Stimulated activated CD4-positive, alpha-beta T cell treated with anti-CD3 and anti-CD28 coated beads, Interleukin-4, amount 100 ng/mL, for 1 hour (primary cell): ENCODE measurements around the gene DCAF7.

Source experiments
- DNase-seq: peaks from one replicate; pipeline ENCODE4 v3.0.0-alpha.2; 2020

The DCAF7 gene

DNA sequence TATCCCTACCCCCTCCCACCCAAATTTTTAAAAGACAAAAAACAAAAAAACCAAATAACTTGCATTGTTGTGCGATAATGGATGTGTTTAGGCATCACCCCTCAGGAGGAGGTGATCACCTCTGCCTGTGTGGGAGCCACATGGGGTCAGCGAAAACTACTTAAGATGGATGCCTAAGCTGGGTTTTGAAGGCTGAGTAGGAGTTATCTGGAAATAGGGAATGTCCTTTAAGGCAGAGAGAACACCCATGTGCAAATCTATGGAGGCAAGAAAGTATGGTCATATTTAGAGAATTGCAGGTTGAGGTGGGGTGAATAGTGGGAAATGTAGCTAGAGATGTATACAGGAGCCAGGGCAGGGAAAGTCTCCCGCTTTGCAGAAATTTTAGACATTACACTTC is 44.9 kb downstream of the DCAF7 start:
- DNase-seq = no peak

DNA sequence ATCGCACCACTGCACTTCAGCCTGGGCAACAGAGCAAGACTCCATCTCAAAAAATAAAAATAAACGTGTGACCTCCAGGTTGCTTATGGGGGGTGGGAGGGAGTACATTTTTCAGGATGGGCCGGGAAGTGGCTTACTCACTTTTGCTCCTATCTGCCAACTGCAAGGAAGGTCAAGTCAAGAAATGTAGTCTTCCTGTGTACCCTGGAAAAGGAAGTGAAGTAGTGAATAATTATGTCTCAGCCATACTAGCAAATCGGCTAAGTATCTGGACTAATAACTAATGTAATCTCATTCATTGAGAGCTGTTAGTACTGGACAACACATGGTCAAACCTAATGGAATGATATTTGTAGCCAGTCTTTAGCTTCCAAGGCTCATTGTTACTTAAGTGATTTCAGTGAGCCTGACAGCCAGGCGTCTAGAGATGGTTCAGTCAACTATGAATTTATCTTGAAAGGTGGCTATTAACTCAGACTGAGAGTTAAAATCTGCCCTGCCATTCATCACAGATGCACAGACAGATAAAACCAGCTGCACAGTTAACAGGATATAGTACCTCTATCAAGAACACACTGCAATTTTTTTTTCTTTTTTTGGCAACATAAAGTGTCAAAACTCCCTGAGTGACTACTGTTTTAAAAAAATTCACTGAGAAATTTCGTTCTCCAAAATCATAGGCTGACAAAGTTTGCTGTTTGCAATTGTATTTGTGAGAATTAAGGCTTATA is 46.7 kb downstream of the DCAF7 start:
- no peak for DNase-seq

DNA sequence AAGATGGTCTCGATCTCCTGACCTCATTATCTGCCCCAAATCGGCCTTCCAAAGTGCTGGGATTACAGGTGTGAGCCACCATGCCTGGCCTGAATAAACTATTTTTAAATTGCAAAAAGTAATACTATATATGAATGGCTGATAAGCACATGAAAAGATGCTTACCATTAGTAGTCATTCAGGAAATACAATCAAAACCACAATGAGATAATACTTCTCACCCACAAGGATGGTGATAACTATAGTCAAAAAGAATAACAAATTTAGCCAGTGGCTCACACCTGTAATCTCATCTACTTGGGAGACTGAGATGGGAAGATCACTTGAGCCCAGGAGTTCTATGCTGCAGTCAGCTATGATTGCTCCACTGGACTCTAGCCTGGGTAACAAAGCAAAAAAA is 48.0 kb downstream of the DCAF7 start:
- no peak for DNase-seq

DNA sequence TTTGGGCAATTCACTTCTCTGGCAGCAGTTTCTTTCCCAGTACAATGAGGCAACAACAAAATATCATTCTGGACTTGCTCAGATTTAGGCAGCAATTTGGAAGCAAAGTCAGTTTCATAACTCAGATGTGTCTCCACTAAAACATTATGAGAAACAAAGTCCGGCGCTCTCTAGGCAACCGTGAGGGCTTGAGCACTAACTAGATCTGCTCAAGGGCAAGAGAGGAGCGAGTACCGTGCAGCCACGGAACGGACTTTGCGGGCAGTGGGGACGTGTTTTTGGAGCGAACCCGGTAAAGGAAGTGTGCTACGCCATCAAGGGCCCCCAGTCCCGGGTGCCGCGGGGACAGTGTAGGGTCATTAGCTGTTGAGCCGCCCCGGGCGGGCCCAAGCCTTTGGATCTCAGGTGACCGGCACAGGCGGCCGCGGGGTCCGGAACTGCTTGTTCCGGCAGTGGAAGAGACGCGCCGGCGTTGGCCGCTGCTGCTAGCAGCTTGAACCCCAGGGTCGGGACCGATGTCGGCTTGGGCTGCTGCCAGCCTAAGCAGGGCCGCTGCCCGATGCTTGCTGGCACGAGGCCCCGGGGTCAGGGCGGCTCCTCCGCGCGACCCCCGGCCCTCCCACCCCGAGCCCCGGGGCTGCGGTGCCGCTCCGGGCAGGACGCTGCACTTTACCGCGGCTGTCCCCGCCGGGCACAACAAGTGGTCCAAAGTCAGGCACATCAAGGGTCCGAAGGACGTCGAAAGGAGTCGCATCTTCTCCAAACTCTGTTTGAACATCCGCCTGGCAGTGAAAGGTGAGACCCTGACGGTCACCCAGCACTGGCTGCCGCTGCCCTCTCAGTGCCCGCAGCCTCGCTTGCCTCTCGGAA is 50.5 kb downstream of the DCAF7 start, which contains the start of gene TACO1:
Gene TACO1 (plus strand): TSS at position 327 of the 870 bp plus-strand sequence. CDS start 189 bp downstream, at position 516.
- peak; percentile 80 for DNase-seq

DNA sequence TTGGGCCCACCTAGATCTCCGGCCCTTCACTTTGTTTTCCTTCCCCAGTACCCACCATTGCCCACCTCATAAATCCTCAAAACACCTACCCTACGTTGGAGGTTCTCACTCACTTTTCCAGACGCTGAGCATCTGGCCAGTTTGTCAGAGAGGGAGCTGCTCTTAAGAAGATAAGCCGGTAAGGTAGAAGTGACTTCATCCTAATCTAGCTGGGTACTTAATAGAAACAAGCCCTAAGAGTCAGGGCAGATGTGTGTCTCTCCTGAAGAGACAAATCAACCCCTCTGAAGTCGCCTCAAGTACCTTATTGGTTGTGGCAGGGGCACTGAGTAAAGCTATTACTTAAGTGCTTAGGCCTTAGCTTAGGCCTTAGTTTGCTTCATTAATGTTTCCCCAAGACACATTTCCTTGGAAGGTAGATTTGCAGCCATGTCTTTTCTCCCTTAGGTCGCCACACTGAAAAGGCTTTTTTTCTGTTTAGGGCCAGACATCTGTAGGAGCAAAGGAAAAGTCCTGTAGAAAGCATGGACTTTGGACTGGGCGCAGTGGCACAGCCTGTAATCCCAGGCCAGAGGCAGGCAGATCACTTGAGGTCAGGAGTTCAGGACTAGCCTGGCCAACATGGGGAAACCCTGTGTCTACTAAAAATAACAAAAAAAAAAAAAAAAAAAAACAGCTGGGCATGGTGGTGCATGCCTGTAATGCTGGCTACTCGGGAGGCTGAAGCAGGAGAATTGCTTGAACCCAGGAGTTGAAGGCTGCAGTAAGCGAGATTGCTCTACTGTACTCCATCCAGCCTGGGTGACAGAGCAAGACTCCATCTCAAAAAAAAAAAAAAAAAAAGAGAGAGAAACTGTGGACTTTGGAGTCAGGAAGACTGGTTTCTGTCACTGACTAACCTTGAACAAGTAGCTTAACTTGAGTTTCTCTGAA is 51.4 kb downstream of the DCAF7 start:
- no peak for DNase-seq

DNA sequence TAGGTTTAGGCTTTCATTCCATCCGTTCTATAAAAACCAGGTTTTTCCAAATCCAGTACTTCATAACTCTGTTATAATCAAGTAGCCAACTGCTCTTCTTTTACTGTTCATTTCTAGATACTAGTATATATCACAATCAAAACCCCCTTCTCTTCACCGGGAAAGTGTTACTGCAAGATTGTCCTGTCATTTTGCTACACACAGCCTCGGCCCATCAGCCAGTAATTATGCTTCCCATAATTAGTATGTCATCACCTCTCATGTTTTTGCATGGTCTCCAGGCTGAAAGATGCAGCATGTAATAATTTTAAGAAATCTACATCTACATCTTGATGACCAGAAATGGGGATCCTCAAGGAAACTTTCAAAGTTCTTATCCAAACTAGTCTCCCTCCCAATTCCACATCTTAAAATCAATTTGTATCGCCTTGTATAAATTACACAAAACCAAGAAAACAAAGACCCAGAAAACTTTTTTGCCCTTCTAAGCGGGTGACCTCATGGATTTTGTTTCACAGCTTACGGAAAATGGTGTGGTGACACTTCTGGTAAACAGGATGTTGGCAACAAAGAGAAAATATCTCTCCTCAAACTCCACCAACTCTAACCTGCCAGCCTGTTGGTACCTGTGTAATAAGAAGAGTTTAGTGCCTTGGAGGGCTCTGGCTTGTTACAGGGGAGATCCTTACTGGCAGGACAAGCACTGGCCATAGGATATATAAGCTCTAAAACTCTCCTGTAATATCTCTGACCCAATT is 59.7 kb downstream of the DCAF7 start:
- no peak for DNase-seq

DNA sequence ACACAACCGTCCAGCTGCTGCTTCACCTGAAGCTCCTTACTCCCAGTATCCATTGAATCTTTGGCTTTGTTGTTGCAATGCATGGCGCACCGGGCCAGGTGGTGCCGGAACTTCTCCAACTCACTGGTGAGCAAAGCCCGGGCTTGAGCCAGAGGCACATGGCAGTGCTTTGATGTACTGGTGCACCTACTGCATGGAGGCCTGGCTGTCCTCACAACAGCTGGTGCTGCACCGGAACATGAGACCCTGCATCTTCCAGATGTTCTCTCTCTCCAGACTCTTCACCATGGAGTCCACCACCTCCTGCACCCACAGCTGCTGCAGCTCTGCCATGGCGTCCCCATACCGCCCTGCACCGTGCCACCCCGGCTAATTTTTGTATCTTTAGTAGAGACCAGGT is 60.6 kb downstream of the DCAF7 start:
- no peak for DNase-seq

DNA sequence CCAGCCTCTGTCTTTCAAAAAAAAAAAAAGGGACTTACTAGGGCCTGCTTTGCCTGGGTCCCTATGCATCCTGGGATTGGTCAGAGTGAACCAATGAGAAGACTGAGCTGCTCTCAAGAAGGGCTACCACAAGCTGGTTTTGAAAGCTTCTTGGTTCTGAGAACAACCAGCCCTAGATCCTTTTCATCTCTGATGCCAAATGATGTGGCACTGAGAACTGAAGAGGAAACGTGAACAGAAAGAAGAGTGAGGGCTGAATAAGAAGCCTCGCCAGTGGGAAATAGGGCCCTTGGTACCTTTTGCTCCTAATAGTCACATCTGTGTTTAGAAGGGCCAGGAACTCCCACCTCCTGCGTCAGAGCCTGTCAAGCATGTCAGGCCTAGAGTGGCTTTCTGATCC is 61.1 kb downstream of the DCAF7 start:
- no peak for DNase-seq

DNA sequence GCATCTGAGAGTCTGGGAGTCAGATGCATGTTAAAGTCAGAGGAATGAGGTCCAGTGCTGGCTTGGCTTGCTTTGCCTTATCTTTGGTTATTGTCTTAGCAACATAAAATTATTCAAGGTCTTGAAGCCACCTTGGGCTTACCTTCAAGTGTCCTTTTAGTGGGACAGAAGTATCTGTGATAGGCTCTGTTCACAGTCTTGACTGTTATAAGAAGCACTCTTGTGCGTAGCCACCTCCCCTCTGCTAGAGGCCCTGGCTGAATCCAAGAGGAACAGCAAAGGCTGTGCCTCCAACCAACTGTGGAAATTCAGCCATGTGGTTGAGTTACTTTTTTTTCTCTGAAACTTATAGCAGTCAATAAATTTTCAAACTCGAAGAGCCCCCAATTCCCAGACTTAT is 63.4 kb downstream of the DCAF7 start:
- no peak for DNase-seq

DNA sequence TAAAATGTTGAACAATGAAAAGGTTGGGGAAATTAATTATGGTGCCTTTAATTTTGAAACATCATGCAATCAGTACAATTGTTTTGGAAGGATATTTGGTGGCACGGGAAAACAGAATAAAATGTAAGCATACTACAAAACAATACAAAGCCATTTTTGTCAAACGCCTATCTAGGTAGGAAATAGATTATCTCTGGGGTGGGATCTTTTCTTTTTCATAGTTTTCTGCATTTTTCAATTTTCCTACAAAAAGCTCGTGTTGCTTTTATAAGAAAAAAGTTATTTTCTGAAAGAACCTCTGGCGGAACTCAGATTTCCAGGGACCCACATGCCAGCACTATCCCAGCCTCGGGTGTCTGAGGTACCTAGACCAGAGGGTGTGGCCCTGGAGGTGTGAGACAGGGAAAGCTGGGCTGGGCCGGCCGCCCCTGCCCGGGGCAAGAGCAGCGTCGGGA is 71.0 kb downstream of the DCAF7 start:
- DNase-seq = no peak

DNA sequence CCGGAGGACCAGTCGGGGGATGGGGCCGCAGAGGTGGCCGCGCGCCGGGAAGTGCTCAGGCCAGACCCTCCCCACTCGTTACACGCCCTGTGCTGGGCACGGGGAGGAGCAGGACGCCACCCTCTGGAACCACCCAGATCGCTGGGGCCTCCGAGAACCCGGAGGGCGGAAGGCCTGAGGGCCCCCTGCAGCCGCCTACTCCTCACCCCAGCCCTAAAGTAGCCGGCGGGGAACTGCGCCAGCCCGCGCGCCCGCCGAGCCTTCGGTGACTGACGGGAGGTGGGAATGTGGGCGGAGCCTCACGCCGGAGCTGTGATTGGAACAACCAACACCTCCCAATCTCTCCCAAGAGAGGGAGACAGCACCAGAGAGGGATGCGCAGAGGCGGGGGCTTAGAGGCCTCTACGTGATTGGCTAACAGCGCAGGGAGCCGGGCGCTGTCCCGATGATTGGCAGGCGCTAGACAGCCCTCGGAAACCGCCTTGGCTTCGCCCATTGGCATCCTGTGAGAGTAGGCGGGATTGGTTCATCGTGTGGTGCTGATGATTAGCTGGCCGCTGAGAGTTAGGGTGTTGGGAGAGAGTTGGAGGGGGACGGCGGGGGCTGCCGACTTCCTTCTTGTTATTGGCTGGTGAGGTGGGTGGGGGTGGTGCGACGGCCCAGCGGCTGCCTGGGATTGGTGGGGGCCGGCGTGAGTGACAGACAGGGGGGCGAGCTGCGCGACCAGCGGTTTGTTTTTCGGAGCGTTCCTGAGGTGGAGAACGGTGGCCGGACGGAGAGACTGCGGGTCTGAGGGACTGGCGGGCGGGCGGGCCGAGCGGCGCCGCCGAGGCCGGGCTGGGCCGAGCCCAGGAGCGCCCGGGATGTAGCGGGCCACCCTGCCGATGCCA is 71.7 kb downstream of the DCAF7 start, which contains the start of gene MAP3K3:
Gene MAP3K3 (plus strand): TSS at position 734 of the 890 bp plus-strand sequence. CDS start 343 bp downstream, outside the sequence.
- DNase-seq = peak; percentile 92

DNA sequence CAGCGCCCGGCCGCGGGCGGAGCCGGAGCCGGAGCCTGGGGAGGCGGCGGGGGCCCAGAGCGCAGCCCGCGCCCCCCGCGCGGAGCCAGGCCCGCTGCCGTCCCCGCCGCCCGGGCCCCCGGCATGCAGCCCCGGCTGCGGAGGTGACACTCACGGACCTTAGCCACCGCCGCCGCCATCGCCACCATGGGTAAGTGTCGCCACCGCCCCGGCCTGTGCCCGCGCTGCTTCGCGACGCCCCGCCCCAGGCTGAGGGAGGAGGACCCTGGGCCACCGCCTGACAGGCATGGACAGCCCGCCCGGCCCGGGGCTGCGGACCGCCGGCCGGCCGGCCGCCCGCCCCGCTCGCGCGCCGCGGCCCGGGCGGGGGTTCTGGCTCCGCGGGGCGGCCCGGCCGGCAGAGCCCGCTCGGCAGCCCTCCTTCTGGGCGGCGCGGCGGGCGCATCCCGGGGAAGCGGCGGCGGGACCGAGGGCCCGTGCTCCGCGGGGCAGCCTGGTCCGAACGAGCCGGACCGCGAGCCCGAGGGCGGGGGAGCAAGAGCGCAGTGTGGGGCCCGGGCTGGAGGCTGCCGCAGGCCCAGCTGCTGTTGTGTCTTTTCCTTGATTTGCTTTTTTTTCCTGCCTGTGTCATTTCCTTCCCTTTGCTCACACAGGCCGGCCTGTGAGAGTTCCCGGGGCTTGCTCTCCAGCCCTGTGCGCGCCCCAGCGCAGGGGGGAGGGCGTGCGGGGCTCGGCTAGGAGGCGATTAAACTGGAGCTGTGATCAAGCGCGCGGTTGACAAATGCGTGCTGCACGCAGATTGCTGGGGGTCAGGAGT is 72.5 kb downstream of the DCAF7 start:
- peak; percentile 70 for DNase-seq

DNA sequence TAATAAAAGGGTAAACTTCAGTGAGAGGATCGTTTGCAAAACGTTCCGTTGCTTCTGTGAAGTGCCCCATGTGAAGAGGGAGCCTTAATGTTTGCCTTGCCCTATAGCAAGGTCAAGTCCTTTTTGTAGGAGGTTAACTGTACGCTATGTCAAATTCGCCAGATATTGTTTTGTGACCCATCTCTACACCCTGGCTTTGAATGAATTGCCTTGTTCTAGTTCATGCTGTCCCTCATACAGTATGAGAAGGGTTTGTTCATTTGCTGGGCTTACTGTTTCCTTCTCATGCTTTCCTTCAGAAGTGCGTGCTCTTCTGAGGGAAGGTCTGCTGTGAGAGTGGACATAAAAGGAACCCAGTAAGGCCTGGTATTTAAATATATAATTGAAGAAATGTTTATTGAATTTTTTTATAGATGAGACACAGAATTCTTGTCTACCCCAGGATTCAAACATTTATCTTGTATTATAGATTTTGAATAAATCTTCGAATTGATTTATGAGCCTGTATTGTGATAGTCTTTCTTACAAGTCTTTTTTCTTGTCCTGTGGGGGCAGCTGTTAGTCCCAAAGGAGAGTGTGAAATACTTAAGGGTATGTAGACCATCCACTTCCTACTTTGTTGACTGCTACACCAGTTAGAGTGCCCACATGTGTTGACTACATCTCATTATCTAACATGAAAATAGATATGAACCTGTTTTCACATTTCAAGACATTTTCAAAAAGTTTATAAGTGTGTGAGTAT is 73.7 kb downstream of the DCAF7 start:
- no peak for DNase-seq

DNA sequence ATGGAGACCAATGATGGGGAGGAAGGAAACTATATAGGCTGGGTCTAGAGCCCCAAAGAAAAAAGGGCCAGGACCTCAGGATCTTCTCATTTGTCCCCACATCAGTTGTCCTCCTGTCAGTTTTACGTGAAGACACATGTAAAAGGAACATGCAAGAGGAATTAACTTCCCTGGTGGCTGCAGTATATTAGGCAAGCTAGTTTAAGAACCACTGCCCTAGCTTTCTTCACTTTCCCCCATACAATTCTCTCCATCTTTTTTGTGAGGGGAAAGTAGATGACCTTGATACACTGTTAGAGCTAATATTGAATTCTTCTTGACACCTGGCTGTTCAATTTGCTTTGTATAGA is 74.2 kb downstream of the DCAF7 start:
- DNase-seq = no peak

DNA sequence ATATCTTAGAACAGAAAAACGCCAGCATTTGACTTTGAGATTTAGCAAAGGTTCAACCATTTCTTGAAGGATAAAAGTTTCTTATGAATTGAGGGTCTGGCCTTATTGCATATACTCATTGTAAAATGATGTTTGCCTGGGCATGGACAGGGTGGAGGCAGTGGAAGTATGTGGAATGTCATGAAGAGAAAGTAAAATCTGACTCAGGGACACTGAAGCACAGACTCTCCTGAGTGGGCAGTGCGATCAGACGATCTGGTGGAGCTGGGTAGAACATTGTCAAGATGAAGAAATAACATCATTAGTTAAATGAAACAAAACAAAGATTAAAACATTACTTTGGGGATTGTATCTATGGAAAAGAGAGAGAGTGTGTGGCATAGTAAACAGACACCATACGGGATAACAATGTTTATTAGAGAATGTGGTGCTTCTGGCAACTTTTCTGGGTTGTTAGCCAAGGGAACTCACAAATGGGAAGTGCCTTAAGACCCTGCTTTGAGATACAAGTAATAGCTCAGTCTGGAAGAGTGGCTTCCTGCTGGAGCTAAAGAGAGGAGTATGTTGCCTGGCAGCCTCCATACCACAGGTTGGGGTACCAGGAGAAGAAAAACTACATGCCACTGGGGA is 76.4 kb downstream of the DCAF7 start:
- DNase-seq = no peak

DNA sequence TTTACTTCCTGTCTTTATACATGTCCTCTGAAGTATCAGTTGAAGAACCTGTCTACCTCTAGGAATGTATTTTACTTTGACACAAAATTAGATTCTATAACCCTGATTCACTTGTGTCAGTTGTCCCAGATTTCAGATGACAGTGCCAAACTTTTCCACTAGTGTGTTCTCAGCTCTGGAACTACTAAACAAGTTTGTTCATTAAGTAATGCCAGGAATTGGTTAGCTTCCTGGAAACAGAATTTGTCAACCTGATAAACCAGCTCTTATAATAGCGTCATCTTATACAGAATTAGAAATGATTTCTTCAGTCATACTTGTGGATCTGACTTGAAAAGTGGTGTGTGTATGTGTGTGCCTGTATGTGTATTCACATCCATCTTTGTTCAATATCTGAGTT is 79.3 kb downstream of the DCAF7 start:
- DNase-seq = no peak

DNA sequence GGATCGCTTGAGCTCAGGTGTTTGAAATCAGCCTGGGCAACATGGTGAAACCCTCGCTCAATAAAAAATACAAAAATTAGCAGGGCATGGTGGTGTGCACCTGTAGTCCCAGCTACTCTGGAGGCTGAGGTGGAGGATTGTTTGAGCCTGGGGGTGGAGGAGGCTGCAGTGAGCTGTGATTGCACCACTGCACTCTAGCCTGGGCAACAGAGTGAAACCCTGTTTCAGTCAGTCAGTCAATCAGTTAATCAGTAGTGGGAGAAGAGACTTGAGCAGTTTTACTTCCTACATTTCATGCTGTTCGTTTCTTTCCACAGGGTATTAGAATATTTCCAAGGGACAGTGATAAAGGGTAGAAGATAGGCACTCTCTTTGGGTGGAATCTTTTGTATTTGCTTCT is 80.8 kb downstream of the DCAF7 start:
- no peak for DNase-seq

DNA sequence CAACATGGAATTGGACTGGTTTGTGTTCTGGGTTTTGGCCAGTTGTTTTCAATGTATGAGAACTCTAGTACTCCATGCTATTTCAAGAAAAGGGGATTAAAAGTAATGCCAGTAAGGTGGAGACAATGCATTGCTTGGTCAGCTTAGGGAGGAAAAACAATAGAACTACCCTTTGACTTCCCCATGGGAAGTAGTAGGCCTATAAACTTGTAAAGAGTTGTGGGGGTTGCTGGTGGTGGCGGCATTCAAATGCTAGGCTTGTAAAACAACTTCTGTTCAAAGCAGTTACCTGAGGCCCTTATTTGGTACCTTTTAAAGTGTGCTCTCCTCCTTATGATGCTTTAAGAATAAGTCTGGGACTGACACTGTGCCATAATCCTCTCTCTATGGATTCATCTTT is 81.3 kb downstream of the DCAF7 start:
- no peak for DNase-seq

DNA sequence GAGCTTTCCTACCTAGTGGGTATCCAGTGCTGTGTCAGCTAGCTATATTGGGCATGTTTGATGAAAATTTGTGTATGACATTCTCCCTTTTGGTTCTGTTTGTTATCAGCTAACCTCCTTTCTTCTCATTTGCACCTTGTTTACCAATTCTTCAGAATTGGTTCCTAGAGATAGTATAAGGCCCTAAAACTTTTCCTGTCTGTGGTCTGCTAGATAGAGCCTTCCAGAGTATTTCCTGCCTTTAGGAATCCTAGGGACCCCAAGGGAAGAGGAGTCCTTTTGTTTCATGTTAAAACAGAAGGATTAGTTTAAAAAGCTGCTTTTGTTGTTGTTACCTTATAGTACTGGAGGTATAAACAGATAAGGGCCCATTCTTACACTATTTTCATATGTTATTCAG is 83.5 kb downstream of the DCAF7 start:
- no peak for DNase-seq
